ENCODE measurements around the gene ZNF804A. TPM values are rescaled to one million over a fixed set of nuclear protein-coding genes. Genes with fewer than 3 reads are reported as not detected.

The ZNF804A gene
- total and polyA plus RNA-seq, 2 of the 4 experiments (the other 2 are of a cell fraction), result 2.2 to 2.7 TPM

DNA sequence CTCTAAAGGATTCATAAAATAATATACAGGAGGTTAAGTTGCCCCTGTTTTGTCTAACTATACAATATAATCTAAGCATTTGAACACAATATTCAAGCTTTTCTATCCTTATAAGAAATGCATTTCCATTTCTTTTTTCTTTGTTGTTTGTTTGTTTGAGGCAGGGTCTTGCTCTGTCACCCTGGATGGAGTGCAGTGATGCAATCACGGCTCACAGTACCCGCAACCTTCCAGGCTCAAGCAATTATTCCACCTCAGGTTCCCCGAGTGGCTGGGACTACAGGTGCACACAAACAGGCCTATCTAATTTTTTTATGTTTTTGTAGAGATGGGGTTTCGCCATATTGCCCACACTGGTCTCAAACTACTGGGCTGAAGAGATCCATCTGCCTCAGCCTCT is 307.8 kb downstream of the ZNF804A start:
- Histone ChIP-seq H3K56ac (ENCODE audit: extremely low read depth, insufficient read depth, low read length) (no peak overlapping the region), H3K9me1 (ENCODE audit: insufficient read depth, low read length) (no peaks in the 10 kb centered on the region), H2BK15ac (ENCODE audit: low read depth, low read length) (no peak overlapping the region), H4K5ac (ENCODE audit: low read depth, low read length) (no peak overlapping the region), H2BK20ac (ENCODE audit: low read depth, low read length) (no peak overlapping the region), H2BK5ac (ENCODE audit: low read depth, low read length, poor library complexity, severe bottlenecking) (no peak overlapping the region), H3K79me1 (ENCODE audit: low read depth in 1 of 2, low read length in 2 of 2) (no peaks in the 10 kb centered on the region), H3K14ac (replicated peaks; ENCODE audit: low read depth, low read length) (no peak overlapping the region), H3K9ac (ENCODE audit: low read depth, low read length) (no peak overlapping the region), H3K36me3 (ENCODE audit: control insufficient read depth, insufficient read depth, low read length) (no peaks in the 10 kb centered on the region), H3K27me3 (ENCODE audit: control insufficient read depth, insufficient read depth, low read length) (no peaks in the 10 kb centered on the region), H3K18ac (ENCODE audit: low read depth, low read length) (no peak overlapping the region), H4K8ac (ENCODE audit: low read depth in 2 of 2, low read length in 2 of 2) (no peak overlapping the region), H3K23ac (ENCODE audit: low read depth, low read length) (no peak overlapping the region), H3K4me2 (ENCODE audit: low read depth, low read length) (no peak overlapping the region), H2AK5ac (ENCODE audit: low read depth, low read length) (no peak overlapping the region), H3K9me3 (ENCODE audit: control insufficient read depth, insufficient read depth, low read length) (no peaks in the 10 kb centered on the region), H3K4me1 (ENCODE audit: control insufficient read depth, insufficient read depth, low read length) (no peaks in the 10 kb centered on the region), H4K20me1 (ENCODE audit: insufficient read depth, low read length) (no peaks in the 10 kb centered on the region), H3K4me3 (ENCODE audit: insufficient read depth, low read depth, low read length) (no peak overlapping the region), H4K91ac (ENCODE audit: insufficient read depth, low read depth, low read length) (no peak overlapping the region), H2BK120ac (ENCODE audit: low read depth, low read length) (no peak overlapping the region), H3K4ac (ENCODE audit: low read depth, low read length) (no peak overlapping the region), H2AK9ac (replicated peaks; ENCODE audit: low read depth, low read length, poor library complexity) (no peak overlapping the region), H2AFZ (replicated peaks; ENCODE audit: low read length, poor library complexity) (no peak overlapping the region), H3K27ac (ENCODE audit: insufficient read depth, low read length) (no peak overlapping the region)
- intact Hi-C loops (cut with micrococcal nuclease), result no loop called here
- TF ChIP-seq RCOR1 (IDR thresholded peaks at IDR 0.05; ENCODE audit: insufficient replicate concordance, low read length), result no peak
- no peak for TF ChIP-seq RFX5 (IDR thresholded peaks at IDR 0.05; ENCODE audit: low read depth, low read length)
- TF ChIP-seq CEBPB (IDR thresholded peaks at IDR 0.05; ENCODE audit: low read depth, low read length), result peak; percentile 24; the same call in 1 of the 2 replicates
- in situ Hi-C loops (cut with MboI; ENCODE audit: low sequenced_read_pairs), result no loop called here
- CTCF ChIA-PET, result no interaction called here
- WGBS, 2 experiments (ENCODE audit: extremely low coverage in 2 of 2, insufficient read length in 1 of 2), result no CpG with 5 or more reads among the region's 4 CpGs
- no TSS peak for BruUV-seq (replicated peaks)
- no peak for ATAC-seq (ENCODE audit: low read depth)
- POLR2A ChIA-PET (ENCODE audit: unreplicated experiment), result no interaction called here
- dilution Hi-C loops (cut with HindIII; ENCODE audit: low sequenced_read_pairs, unreplicated experiment), result no loop called here
- DNase-seq, result no peak
